ENCODE measurements around the gene ATG101.

The ATG101 gene

GRCh38 chr12:52054231-52054832, 15.4 kb upstream of the ATG101 start:
- no peaks in the 10 kb centered on the region for H3K9me3 Mint-ChIP-seq
- H3K4me3 Mint-ChIP-seq, result no peak overlapping the region
- no peak for TF ChIP-seq CTCF (IDR thresholded peaks at IDR 0.05; ENCODE audit: unreplicated experiment in 3 of 3)
- peaks cover 47% of the 10 kb centered on the region for H3K4me1 Mint-ChIP-seq
- H3K27me3 Mint-ChIP-seq (ENCODE audit: low read depth), result peaks cover 18% of the 10 kb centered on the region
- H3K36me3 Mint-ChIP-seq (ENCODE audit: low read depth), result no peaks in the 10 kb centered on the region
- H3K27ac Mint-ChIP-seq, result no peak overlapping the region

GRCh38 chr12:52054833-52055730, 14.7 kb upstream of the ATG101 start:
- no peak for TF ChIP-seq CTCF (IDR thresholded peaks at IDR 0.05; ENCODE audit: unreplicated experiment in 3 of 3)
- H3K36me3 Mint-ChIP-seq (ENCODE audit: low read depth), result no peaks in the 10 kb centered on the region
- no peak overlapping the region for H3K4me3 Mint-ChIP-seq
- peaks cover 39% of the 10 kb centered on the region for H3K4me1 Mint-ChIP-seq
- peaks cover 10% of the 10 kb centered on the region for H3K27me3 Mint-ChIP-seq (ENCODE audit: low read depth)
- H3K27ac Mint-ChIP-seq, result no peak overlapping the region
- no peaks in the 10 kb centered on the region for H3K9me3 Mint-ChIP-seq

GRCh38 chr12:52055731-52056711, 13.8 kb upstream of the ATG101 start:
- Mint-ChIP-seq H3K36me3 (ENCODE audit: low read depth) (no peaks in the 10 kb centered on the region), H3K27ac (no peak overlapping the region), H3K27me3 (ENCODE audit: low read depth) (peaks cover 4% of the 10 kb centered on the region), H3K4me1 (peaks cover 36% of the 10 kb centered on the region), H3K4me3 (no peak overlapping the region), H3K9me3 (no peaks in the 10 kb centered on the region)
- no peak for TF ChIP-seq CTCF (IDR thresholded peaks at IDR 0.05; ENCODE audit: unreplicated experiment in 3 of 3)

GRCh38 chr12:52056801-52057637, 12.8 kb upstream of the ATG101 start:
- no peaks in the 10 kb centered on the region for H3K9me3 Mint-ChIP-seq
- H3K4me1 Mint-ChIP-seq, result peaks cover 30% of the 10 kb centered on the region
- no peaks in the 10 kb centered on the region for H3K27me3 Mint-ChIP-seq (ENCODE audit: low read depth)

More at GRCh38 chr12:52056801-52057637, 12.8 kb upstream of the ATG101 start:
- Mint-ChIP-seq H3K36me3 (ENCODE audit: low read depth) (no peaks in the 10 kb centered on the region), H3K4me3 (no peak overlapping the region), H3K27ac (no peak overlapping the region)
- no peak for TF ChIP-seq CTCF (IDR thresholded peaks at IDR 0.05; ENCODE audit: unreplicated experiment in 3 of 3)
